BE2C (cell line): ENCODE data around the gene PBX1.
A peak's percentile ranks its signal among the peaks of the same experiment; 100 is the strongest.

Experiments
- DNase-seq: peaks from one replicate; pipeline ENCODE4 v3.0.0-alpha.2; 2020
- H3K27me3 ChIP-seq: fragments of 250-450 bp; sonication (Bioruptor Pico); 2 replicates; pipeline ENCODE4 v1.5.1; 2020; ENCODE audit warnings: mild to moderate bottlenecking
- H3K36me3 ChIP-seq: fragments of 250-450 bp; sonication (Bioruptor Pico); 2 replicates; pipeline ENCODE4 v1.5.1; 2020; ENCODE audit warnings: mild to moderate bottlenecking
- H3K4me1 ChIP-seq: fragments of 250-450 bp; sonication (Bioruptor Pico); 2 replicates; pipeline ENCODE4 v1.5.1; 2020
- H3K4me3 ChIP-seq: 2 replicates; pipeline ENCODE4 v1.5.1; 2011; ENCODE audit warnings: low read depth, low read length
- H3K9me3 ChIP-seq: fragments of 250-450 bp; sonication (Bioruptor Pico); 2 replicates; pipeline ENCODE4 v1.5.1; 2020
- CTCF ChIP-seq: IDR thresholded peaks from 2 replicates; pipeline ENCODE4 v1.5.1; 2012; ENCODE audit warnings: mild to moderate bottlenecking, low read depth, low read length

PBX1 gene

GRCh38 chr1:164586591-164586990 is 27.6 kb downstream of the PBX1 start:
- Histone ChIP-seq H3K27me3 (no peaks in the 10 kb centered on the region), H3K4me1 (no peaks in the 10 kb centered on the region), H3K4me3 (no peak overlapping the region), H3K36me3 (no peaks in the 10 kb centered on the region), H3K9me3 (no peaks in the 10 kb centered on the region)
- no peak for TF ChIP-seq CTCF
- no peak for DNase-seq

DNA sequence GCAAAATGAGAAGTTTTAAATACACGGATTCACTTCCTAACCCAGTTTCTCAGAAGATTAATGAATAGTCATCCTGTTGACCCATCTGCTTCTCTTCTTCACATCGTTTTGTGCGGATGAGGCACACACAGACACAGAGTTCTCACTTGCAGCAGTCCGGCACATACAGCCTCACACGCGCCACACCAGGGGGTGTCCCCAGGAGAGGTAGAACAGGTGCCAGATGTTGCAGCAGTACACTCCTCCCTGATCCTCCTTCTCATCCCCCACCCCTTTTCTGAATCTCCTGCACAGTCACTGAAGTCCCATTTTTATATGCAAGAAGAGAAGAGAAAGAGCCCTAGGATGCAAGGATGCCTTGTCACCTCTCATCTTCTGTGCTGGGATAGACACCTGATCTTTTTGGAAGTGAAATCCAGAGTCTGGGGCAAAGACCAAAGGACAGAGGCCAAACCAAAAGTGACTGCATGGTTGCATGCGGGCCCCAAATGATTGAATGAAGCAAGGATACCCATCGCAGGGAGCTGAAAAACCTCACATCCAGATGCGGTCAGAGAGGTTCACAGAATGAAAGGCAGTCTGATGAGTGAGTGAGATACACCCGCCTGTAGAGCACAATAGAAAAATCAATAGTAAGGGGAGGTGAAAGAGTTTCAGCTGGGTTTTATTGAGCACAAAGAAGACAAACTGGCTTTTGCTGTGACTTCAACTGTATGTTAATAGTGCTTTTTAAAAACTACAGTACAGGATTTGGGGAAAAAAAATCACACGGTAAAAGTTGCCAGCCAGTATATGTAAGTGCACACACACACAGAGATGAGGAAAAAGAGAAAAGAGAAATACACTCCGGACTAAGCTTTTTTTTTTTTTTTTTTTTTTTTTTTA is 28.9 kb downstream of the PBX1 start:
- no peaks in the 10 kb centered on the region for H3K36me3 ChIP-seq
- TF ChIP-seq CTCF = no peak
- H3K9me3 ChIP-seq = no peaks in the 10 kb centered on the region
- no peaks in the 10 kb centered on the region for H3K4me1 ChIP-seq
- no peaks in the 10 kb centered on the region for H3K27me3 ChIP-seq
- DNase-seq = no peak
- no peak overlapping the region for H3K4me3 ChIP-seq

DNA sequence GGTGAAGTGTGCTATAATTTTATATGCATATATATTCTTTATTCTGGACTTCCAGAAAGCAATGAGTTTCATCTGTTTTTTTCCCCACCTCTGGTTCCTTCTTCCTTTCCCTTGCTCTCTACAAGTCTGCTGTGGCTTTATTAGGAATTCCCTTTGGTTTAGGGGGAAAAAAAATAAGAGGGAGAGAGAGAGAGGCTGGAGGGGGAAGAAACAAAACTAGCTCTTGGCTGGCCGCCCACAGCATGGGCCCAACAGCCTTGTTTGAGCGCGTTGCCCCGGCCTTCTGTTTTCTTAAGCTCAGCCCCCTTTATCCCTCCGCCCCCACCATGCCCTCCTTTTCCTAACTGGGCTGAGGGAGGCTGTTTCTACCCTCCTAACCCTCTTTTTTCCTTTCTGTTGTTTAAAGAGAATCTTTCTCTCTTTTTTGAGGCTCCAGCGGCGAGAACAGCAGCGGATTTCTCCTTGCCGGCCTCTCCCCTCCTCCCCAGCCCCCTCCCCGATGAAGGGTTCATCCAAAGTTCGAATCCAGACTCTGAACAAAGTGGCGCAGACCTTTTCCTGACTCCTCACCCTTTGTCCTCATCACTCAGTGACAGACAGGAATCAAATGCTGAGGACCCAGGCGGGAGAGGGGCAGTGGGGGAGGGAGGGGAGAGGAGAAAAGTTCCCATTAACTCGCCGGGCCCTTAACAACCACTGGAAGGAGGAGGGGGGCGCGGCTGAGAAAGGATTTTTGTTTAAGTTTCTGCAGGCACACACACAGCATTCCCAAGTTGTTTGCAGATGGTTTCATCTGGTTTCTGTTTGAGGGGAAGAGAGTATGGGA is 29.7 kb downstream of the PBX1 start:
- Histone ChIP-seq H3K9me3 (no peaks in the 10 kb centered on the region), H3K36me3 (no peaks in the 10 kb centered on the region), H3K27me3 (no peaks in the 10 kb centered on the region), H3K4me1 (no peaks in the 10 kb centered on the region), H3K4me3 (no peak overlapping the region)
- TF ChIP-seq CTCF = no peak
- peak; percentile 22 for DNase-seq

DNA sequence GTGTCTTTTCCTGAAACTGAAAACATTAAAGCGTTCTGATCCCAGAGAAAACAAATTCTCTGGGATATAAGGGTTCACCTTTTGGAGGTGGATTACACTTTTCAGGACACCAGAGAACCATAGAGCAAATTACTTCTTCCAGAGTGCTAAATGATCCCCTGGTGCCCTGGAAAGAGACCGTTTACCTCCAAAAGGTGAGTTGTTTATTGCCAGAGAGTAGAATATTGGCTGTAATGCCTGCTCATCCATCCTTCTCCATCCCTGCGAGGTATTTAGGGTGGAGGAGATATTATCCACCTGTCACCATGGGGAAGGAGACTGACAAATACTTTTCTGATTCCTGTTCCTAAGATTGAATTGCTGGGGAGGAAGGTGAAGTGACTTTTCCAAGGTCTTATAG is 30.4 kb downstream of the PBX1 start:
- no peak for TF ChIP-seq CTCF
- Histone ChIP-seq H3K9me3 (no peaks in the 10 kb centered on the region), H3K27me3 (no peaks in the 10 kb centered on the region), H3K4me3 (no peak overlapping the region), H3K4me1 (no peaks in the 10 kb centered on the region), H3K36me3 (no peaks in the 10 kb centered on the region)
- DNase-seq = no peak

GRCh38 chr1:164589961-164590507 is 31.1 kb downstream of the PBX1 start:
- H3K36me3 ChIP-seq = no peaks in the 10 kb centered on the region
- H3K27me3 ChIP-seq = no peaks in the 10 kb centered on the region
- DNase-seq = no peak
- no peak overlapping the region for H3K4me3 ChIP-seq
- TF ChIP-seq CTCF = no peak
- no peaks in the 10 kb centered on the region for H3K4me1 ChIP-seq
- H3K9me3 ChIP-seq = no peaks in the 10 kb centered on the region
